Measurements from ENCODE around the gene CAPN9. TPM values are rescaled to one million over a fixed set of nuclear protein-coding genes. Genes with fewer than 3 reads are reported as not detected.
"Not testable (repeated sequence)": the region's sequence is repeated elsewhere in the genome, so short reads cannot be mapped to it uniquely, and the experiment has no call there.

CAPN9 gene, protein sequence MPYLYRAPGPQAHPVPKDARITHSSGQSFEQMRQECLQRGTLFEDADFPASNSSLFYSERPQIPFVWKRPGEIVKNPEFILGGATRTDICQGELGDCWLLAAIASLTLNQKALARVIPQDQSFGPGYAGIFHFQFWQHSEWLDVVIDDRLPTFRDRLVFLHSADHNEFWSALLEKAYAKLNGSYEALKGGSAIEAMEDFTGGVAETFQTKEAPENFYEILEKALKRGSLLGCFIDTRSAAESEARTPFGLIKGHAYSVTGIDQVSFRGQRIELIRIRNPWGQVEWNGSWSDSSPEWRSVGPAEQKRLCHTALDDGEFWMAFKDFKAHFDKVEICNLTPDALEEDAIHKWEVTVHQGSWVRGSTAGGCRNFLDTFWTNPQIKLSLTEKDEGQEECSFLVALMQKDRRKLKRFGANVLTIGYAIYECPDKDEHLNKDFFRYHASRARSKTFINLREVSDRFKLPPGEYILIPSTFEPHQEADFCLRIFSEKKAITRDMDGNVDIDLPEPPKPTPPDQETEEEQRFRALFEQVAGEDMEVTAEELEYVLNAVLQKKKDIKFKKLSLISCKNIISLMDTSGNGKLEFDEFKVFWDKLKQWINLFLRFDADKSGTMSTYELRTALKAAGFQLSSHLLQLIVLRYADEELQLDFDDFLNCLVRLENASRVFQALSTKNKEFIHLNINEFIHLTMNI
- total RNA-seq: not detected

DNA sequence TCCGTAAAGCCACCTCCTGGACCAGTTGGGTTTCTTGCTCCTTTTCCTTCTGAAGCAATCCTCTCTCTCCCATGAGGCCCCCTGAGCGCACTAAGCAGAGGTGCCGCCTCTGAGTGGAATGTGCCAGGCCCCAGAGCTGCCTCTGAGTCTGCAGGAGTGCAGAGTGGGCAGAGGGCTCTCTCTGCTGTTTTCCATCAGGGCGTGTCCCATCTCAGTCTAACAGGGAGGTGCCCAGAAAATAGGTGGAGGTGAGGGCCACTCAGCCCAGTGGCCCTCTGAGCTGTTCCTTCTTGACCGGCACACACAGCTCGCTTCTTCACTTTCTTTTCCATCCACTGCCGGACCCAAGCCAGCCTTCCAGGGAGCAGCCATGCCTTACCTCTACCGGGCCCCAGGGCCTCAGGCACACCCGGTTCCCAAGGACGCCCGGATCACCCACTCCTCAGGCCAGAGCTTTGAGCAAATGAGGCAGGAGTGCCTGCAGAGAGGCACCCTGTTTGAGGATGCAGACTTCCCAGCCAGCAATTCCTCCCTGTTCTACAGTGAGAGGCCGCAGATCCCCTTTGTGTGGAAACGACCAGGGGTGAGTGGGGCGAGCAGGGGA lies at the start of gene CAPN9:
Gene CAPN9 (plus strand): TSS at position 262 of the 604 bp plus-strand sequence. CDS start 109 bp downstream, at position 371.
- peaks cover 0 to 6% of the 10 kb centered on the region in 2 donors for H3K4me1 ChIP-seq
- H3K27me3 ChIP-seq: no peaks in the 10 kb centered on the region
- ATAC-seq (no peak), DNase-seq (no peak)
- H3K9me3 ChIP-seq: no peaks in the 10 kb centered on the region
- no peaks in the 10 kb centered on the region for H3K36me3 ChIP-seq
- H3K4me3 ChIP-seq: no peak within 1 kb of the TSS
- intact Hi-C loops (cut with DNase I; ENCODE audit: low total_unique reads): no loop called here
- in situ Hi-C loops (cut with MboI; ENCODE audit: low sequenced_read_pairs in 4 of 4): no loop called here
- TF ChIP-seq, protein P1, sequence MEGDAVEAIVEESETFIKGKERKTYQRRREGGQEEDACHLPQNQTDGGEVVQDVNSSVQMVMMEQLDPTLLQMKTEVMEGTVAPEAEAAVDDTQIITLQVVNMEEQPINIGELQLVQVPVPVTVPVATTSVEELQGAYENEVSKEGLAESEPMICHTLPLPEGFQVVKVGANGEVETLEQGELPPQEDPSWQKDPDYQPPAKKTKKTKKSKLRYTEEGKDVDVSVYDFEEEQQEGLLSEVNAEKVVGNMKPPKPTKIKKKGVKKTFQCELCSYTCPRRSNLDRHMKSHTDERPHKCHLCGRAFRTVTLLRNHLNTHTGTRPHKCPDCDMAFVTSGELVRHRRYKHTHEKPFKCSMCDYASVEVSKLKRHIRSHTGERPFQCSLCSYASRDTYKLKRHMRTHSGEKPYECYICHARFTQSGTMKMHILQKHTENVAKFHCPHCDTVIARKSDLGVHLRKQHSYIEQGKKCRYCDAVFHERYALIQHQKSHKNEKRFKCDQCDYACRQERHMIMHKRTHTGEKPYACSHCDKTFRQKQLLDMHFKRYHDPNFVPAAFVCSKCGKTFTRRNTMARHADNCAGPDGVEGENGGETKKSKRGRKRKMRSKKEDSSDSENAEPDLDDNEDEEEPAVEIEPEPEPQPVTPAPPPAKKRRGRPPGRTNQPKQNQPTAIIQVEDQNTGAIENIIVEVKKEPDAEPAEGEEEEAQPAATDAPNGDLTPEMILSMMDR (IDR thresholded peaks at IDR 0.05 in 4 of 5, conservative IDR thresholded peaks at IDR 0.05 in 1 of 5): no peak
- no peak for TF ChIP-seq POLR2A (IDR thresholded peaks at IDR 0.05)
- no peak within 1 kb of the TSS for H3K27ac ChIP-seq

DNA sequence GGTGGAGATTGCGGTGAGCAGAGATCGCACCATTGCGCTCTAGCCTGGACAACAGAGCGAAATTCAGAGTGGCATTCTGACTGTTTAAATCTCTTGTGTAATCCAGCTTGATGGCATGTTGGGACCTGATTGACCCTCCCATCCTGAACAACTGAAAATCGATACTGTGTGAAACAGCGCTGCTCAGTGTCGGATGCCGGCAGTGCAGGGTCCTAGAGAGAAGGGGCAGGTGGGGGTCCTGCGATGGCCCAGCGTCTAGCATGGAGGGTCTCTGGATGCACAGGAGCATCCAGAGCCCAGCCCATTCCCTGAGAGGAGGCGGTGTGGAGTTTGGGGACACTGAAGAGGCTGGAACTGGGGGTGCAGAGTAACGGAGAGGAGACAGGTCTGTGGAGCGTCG lies 49.1 kb upstream of the CAPN9 start:
- in situ Hi-C loops (cut with MboI; ENCODE audit: low sequenced_read_pairs in 4 of 4): no loop called here
- no peak overlapping the region for H3K27ac ChIP-seq
- TF ChIP-seq POLR2A (IDR thresholded peaks at IDR 0.05): no peak
- TF ChIP-seq, protein P1 (IDR thresholded peaks at IDR 0.05 in 4 of 5, conservative IDR thresholded peaks at IDR 0.05 in 1 of 5): no peak
- no peaks in the 10 kb centered on the region for H3K27me3 ChIP-seq
- no peak overlapping the region for H3K4me3 ChIP-seq
- peaks cover 0 to 11% of the 10 kb centered on the region in 2 donors for H3K36me3 ChIP-seq
- H3K9me3 ChIP-seq: no peaks in the 10 kb centered on the region
- DNase-seq (no peak), ATAC-seq (no peak)
- peaks cover 0 to 7% of the 10 kb centered on the region in 2 donors for H3K4me1 ChIP-seq
- intact Hi-C loops (cut with DNase I; ENCODE audit: low total_unique reads): no loop called here

DNA sequence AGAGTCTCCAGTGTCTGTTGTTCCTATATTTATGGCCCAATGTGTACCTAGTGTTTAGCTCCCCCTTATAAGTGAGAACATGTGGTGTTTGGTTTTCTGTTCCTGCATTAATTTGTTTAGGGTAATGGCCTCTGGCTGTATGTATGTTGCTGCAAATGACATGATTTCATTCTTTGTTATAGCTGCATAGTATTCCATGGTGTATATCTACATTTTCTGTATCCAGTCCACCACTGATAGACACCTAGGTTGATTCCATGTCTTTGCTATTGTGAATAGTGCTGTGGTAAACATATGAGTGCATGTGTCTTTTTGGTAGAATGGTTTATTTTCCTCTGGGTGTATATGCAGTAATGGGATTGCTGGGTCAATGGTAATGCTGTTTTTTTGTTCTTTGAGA lies 48.2 kb upstream of the CAPN9 start:
- DNase-seq; H3K9me3 ChIP-seq; H3K4me1 ChIP-seq; ATAC-seq; intact Hi-C loops (cut with DNase I; ENCODE audit: low total_unique reads); in situ Hi-C loops (cut with MboI; ENCODE audit: low sequenced_read_pairs in 4 of 4); H3K27me3 ChIP-seq; H3K27ac ChIP-seq; H3K36me3 ChIP-seq; H3K4me3 ChIP-seq: not testable (repeated sequence)

DNA sequence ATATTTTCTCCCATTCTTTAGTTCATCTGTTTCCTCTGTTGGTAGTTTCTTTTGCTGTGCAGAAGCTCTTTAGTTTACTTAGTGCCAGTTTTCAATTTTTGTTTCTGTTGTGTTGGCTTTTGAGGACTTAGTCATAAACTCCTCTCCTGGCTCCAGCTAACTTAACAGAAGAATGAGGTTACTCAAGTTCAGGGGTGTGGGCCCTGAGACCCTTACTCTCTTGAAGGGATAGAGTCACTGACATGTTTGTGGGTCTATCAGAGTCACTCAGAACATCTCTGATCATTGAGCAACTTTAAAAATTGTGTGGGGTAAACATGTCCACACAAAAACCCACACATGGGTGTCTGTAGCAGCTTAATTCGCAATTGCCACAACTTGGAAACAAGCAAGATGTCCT lies 47.5 kb upstream of the CAPN9 start:
- no peak for ATAC-seq
- no peak overlapping the region for H3K4me3 ChIP-seq
- no peaks in the 10 kb centered on the region for H3K36me3 ChIP-seq
- DNase-seq: no peak
- in situ Hi-C loops (cut with MboI; ENCODE audit: low sequenced_read_pairs in 4 of 4): no loop called here
- no peak overlapping the region for H3K27ac ChIP-seq
- peaks cover 0 to 7% of the 10 kb centered on the region in 2 donors for H3K4me1 ChIP-seq
- no peak for TF ChIP-seq POLR2A (IDR thresholded peaks at IDR 0.05)
- TF ChIP-seq, protein P1 (IDR thresholded peaks at IDR 0.05 in 4 of 5, conservative IDR thresholded peaks at IDR 0.05 in 1 of 5): no peak
- H3K27me3 ChIP-seq: no peaks in the 10 kb centered on the region
- H3K9me3 ChIP-seq: no peaks in the 10 kb centered on the region
- intact Hi-C loops (cut with DNase I; ENCODE audit: low total_unique reads): no loop called here

DNA sequence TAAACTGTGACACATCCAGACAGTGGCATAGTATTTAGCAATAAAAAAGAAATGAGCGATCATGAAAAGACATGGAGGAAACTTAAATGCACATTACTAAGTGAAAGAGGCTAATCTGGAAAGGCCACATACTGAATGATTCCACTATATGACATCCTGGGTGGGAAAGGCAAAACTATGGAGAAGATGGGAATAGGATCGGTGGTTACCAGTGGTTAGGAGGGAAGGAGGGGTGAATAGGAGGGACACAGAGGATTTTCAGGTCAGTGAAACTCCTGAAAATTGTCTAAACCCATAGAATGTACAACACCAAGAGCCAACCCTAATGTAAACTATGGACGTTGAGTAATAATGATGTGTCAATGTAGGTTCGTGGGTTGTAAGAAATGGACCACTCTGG lies 47.1 kb upstream of the CAPN9 start:
- in situ Hi-C loops (cut with MboI; ENCODE audit: low sequenced_read_pairs in 4 of 4): no loop called here
- DNase-seq: no peak
- Histone ChIP-seq H3K4me1 (peaks cover 0 to 7% of the 10 kb centered on the region in 2 donors), H3K4me3 (no peak overlapping the region), H3K27me3 (no peaks in the 10 kb centered on the region), H3K36me3 (no peaks in the 10 kb centered on the region), H3K9me3 (no peaks in the 10 kb centered on the region), H3K27ac (no peak overlapping the region)
- TF ChIP-seq, protein P1 (IDR thresholded peaks at IDR 0.05 in 4 of 5, conservative IDR thresholded peaks at IDR 0.05 in 1 of 5): no peak
- no peak for ATAC-seq
- intact Hi-C loops (cut with DNase I; ENCODE audit: low total_unique reads): no loop called here

Measured in gastrocnemius medialis (tissue), 4 donors.